Measurements from ENCODE around the gene IFT80. TPM values are rescaled to one million over a fixed set of nuclear protein-coding genes. Genes with fewer than 3 reads are reported as not detected.

IFT80 gene
- total RNA-seq, 1 donor from 2014 or later, result 32.7 TPM

DNA sequence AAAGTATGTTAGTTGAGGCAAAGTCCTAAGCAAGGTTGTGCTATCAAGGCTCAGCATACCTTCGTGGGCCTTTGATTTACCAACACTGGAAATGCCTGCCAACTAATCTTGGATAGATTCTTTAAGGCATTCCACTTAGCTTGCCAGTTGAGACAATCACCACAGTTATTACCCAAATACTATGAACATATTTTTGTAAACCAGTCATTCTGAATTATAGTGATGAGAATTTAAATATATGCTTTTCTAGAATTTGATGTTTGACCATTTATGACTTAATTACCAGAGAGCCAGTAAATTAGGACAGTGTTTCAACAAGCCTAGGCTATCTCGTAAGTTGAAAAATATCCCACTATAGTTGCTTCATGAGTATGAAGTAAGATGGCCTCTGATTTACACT, 35.0 kb upstream of the IFT80 start:
- no peaks in the 10 kb centered on the region for H3K4me1 Mint-ChIP-seq (ENCODE audit: low read depth, unreplicated experiment)
- DNase-seq, result no peak
- H3K27ac Mint-ChIP-seq (ENCODE audit: unreplicated experiment), result no peak overlapping the region
- H3K9me3 Mint-ChIP-seq (ENCODE audit: unreplicated experiment), result no peaks in the 10 kb centered on the region
- H3K4me3 Mint-ChIP-seq (ENCODE audit: unreplicated experiment), result no peak overlapping the region
- H3K36me3 Mint-ChIP-seq (ENCODE audit: unreplicated experiment), result no peaks in the 10 kb centered on the region
- H3K27me3 Mint-ChIP-seq (ENCODE audit: unreplicated experiment), result no peaks in the 10 kb centered on the region
- TF ChIP-seq CTCF (IDR thresholded peaks at IDR 0.05; ENCODE audit: partially characterized antibody, unreplicated experiment), result no peak

- Mint-ChIP-seq H3K27me3 (ENCODE audit: unreplicated experiment) (no peaks in the 10 kb centered on the region), H3K9me3 (ENCODE audit: unreplicated experiment) (no peaks in the 10 kb centered on the region), H3K4me3 (ENCODE audit: unreplicated experiment) (no peak overlapping the region), H3K4me1 (ENCODE audit: low read depth, unreplicated experiment) (no peaks in the 10 kb centered on the region), H3K27ac (ENCODE audit: unreplicated experiment) (no peak overlapping the region), H3K36me3 (ENCODE audit: unreplicated experiment) (no peaks in the 10 kb centered on the region)
- no peak for DNase-seq
- no peak for TF ChIP-seq CTCF (IDR thresholded peaks at IDR 0.05; ENCODE audit: partially characterized antibody, unreplicated experiment)
Observed at GRCh38 chr3:160427832-160428424, 28.9 kb upstream of the IFT80 start.

- TF ChIP-seq CTCF (IDR thresholded peaks at IDR 0.05; ENCODE audit: partially characterized antibody, unreplicated experiment), result no peak
- Mint-ChIP-seq H3K4me3 (ENCODE audit: unreplicated experiment) (no peak overlapping the region), H3K27ac (ENCODE audit: unreplicated experiment) (no peak overlapping the region), H3K27me3 (ENCODE audit: unreplicated experiment) (no peaks in the 10 kb centered on the region), H3K9me3 (ENCODE audit: unreplicated experiment) (no peaks in the 10 kb centered on the region), H3K4me1 (ENCODE audit: low read depth, unreplicated experiment) (no peaks in the 10 kb centered on the region), H3K36me3 (ENCODE audit: unreplicated experiment) (no peaks in the 10 kb centered on the region)
- DNase-seq, result no peak
Observed at GRCh38 chr3:160417311-160417710, 18.3 kb upstream of the IFT80 start.

DNA sequence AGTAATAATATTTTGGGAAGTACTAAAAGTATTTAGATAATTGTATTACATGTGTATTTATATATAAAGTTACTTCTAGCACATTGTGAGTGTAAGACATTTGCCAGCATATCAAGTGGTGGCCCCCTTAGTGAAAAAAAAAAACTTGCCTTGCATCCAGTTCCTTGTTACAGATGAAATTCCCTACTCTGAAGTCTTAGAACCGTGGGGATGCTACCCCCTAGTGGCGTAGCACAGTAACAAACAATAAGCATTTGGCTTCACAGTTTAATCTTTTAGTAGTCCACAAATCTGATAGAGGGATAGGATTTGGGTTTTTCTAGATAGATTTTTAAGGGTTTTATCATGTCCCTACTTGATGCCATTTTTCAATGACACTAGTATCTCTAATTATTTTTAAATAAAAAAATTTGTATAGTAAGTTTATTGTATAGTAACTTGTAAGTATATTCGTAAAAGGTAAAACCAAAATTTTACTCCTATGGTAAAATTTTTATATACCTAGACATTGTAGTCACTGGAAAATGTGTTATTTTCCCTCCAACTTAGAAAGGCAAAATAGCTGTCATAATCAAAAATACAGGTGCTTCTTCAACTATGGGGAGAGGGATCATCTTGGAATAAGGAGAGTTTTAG, 14.7 kb upstream of the IFT80 start:
- peak; percentile 73 for DNase-seq
- no peaks in the 10 kb centered on the region for H3K4me1 Mint-ChIP-seq (ENCODE audit: low read depth, unreplicated experiment)
- TF ChIP-seq CTCF (IDR thresholded peaks at IDR 0.05; ENCODE audit: partially characterized antibody, unreplicated experiment), result peak; percentile 87
- no peaks in the 10 kb centered on the region for H3K36me3 Mint-ChIP-seq (ENCODE audit: unreplicated experiment)
- no peak overlapping the region for H3K4me3 Mint-ChIP-seq (ENCODE audit: unreplicated experiment)
- H3K27me3 Mint-ChIP-seq (ENCODE audit: unreplicated experiment), result no peaks in the 10 kb centered on the region
- H3K9me3 Mint-ChIP-seq (ENCODE audit: unreplicated experiment), result no peaks in the 10 kb centered on the region
- H3K27ac Mint-ChIP-seq (ENCODE audit: unreplicated experiment), result no peak overlapping the region

DNA sequence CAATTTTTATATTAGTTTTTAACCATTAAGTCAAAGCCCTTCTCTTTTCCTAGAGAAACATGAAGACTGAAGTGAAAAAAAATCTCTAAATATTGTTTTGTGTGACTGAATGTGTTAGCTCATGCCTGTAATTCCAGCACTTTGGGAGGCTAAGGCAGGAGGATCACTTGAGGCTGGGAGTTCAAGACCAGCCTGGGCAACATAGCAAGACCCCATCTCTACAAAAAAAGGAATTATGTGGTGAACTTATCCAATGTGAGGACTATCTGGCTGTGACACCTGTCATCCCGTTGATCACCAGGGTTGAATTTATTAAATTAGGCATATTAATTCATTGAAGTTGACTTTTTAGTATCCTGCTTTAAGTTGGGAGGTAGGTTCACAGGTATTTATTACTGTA, 13.5 kb upstream of the IFT80 start:
- H3K4me3 Mint-ChIP-seq (ENCODE audit: unreplicated experiment), result no peak overlapping the region
- no peak for DNase-seq
- H3K36me3 Mint-ChIP-seq (ENCODE audit: unreplicated experiment), result no peaks in the 10 kb centered on the region
- peaks cover 1% of the 10 kb centered on the region for H3K9me3 Mint-ChIP-seq (ENCODE audit: unreplicated experiment)
- no peak overlapping the region for H3K27ac Mint-ChIP-seq (ENCODE audit: unreplicated experiment)
- H3K4me1 Mint-ChIP-seq (ENCODE audit: low read depth, unreplicated experiment), result no peaks in the 10 kb centered on the region
- no peaks in the 10 kb centered on the region for H3K27me3 Mint-ChIP-seq (ENCODE audit: unreplicated experiment)
- no peak for TF ChIP-seq CTCF (IDR thresholded peaks at IDR 0.05; ENCODE audit: partially characterized antibody, unreplicated experiment)

All from glutamatergic neuron (in vitro differentiated cells).